CD8-positive, alpha-beta memory T cell (primary cell): ENCODE measurements around the gene GOLIM4. TPM values are rescaled to one million over a fixed set of nuclear protein-coding genes. Genes with fewer than 3 reads are reported as not detected.
"Not testable (repeated sequence)": the region's sequence is repeated elsewhere in the genome, so short reads cannot be mapped to it uniquely, and the experiment has no call there.

ENCODE experiments used
- CTCF ChIA-PET: fragments of 350-600 bp; sonication (Branson Sonifier 250); formaldehyde crosslinking; loops from one replicate; lab custom pipeline; 2021; ENCODE audit warnings: antibody characterized with exemption; lab: Charles Lee
- POLR2A ChIA-PET: fragments of 350-600 bp; sonication (Branson Sonifier 250); formaldehyde crosslinking; loops from one replicate; lab custom pipeline; 2021; ENCODE audit warnings: antibody characterized with exemption; lab: Charles Lee
- DNase-seq, 5 donors: peaks; one replicate each; pipeline versions ENCODE4 v3.0.0 to v3.0.0-alpha.2; 2020 to 2022; ENCODE audit warnings: mixed read lengths in 1 of 5
- H3K27ac ChIP-seq: one replicate; pipeline ENCODE4 v1.7.0; 2013; ENCODE audit warnings: low read depth, mild to moderate bottlenecking, low read length, moderate library complexity
- H3K27me3 ChIP-seq: 2 replicates; pipeline ENCODE4 v1.7.0; 2013; ENCODE audit warnings: low read length, mild to moderate bottlenecking; ENCODE audit not compliant: insufficient read depth, poor library complexity, severe bottlenecking
- H3K36me3 ChIP-seq: 2 replicates; pipeline ENCODE4 v1.7.0; 2013; ENCODE audit warnings: mild to moderate bottlenecking, low read length, moderate library complexity; ENCODE audit not compliant: insufficient read depth
- H3K4me1 ChIP-seq: 2 replicates; pipeline ENCODE4 v1.7.0; 2013; ENCODE audit warnings: mild to moderate bottlenecking, low read length, moderate library complexity; ENCODE audit not compliant: insufficient read depth
- H3K4me3 ChIP-seq: 2 replicates; pipeline ENCODE4 v1.7.0; 2013; ENCODE audit warnings: mild to moderate bottlenecking, low read length
- H3K9me3 ChIP-seq: 2 replicates; pipeline ENCODE4 v1.7.0; 2013; ENCODE audit warnings: mild to moderate bottlenecking, low read length
- H3K27ac Mint-ChIP-seq, 8 donors: one replicate each; pipeline ENCODE4 v1.8.0; 2020 to 2021; ENCODE audit warnings: mixed read lengths in 8 of 8, mild to moderate bottlenecking in 6 of 8, inconsistent platforms in 3 of 8, moderate library complexity in 3 of 8
- H3K27me3 Mint-ChIP-seq, 2 donors: one replicate each; pipeline ENCODE4 v1.8.0; 2020 to 2021; ENCODE audit warnings: mixed read lengths in 2 of 2, mild to moderate bottlenecking in 1 of 2, moderate library complexity in 1 of 2
- H3K36me3 Mint-ChIP-seq, 3 donors: one replicate each; pipeline ENCODE4 v1.8.0; 2020 to 2021; ENCODE audit warnings: mixed read lengths in 3 of 3, inconsistent platforms in 1 of 3, mild to moderate bottlenecking in 1 of 3
- H3K4me1 Mint-ChIP-seq, 3 donors: one replicate each; pipeline ENCODE4 v1.8.0; 2020 to 2021; ENCODE audit warnings: mixed read lengths in 3 of 3, inconsistent platforms in 1 of 3, mild to moderate bottlenecking in 1 of 3
- H3K4me3 Mint-ChIP-seq, 7 donors: one replicate each; pipeline ENCODE4 v1.8.0; 2020 to 2021; ENCODE audit warnings: mixed read lengths in 7 of 7, mild to moderate bottlenecking in 6 of 7, moderate library complexity in 4 of 7, inconsistent platforms in 2 of 7
- H3K9me3 Mint-ChIP-seq, 5 donors: one replicate each; pipeline ENCODE4 v1.8.0; 2020 to 2022; ENCODE audit warnings: mixed read lengths in 5 of 5, mild to moderate bottlenecking in 3 of 5, moderate library complexity in 2 of 5, inconsistent platforms in 1 of 5
- polyA plus RNA-seq: library from polyadenylated mRNA; unstranded; fragments of 300-500 nt; fragmentation: Illumina TruSeq; gene quantifications from one replicate; pipeline ENCODE4 v1.2.3, GENCODE V29; 2021
- total RNA-seq, 2 experiments: library from RNA; stranded (reverse); gene quantifications; one replicate each; pipeline ENCODE4 v1.2.3, GENCODE V29; 2021

The GOLIM4 gene
- total RNA-seq, result 1 to 10 TPM; 7.2 to 7.3 TPM
- polyA plus RNA-seq, result 1.3 TPM

- DNase-seq, result peak; percentile 5 to 50 (median 36)
- H3K4me1 Mint-ChIP-seq, result peaks cover 14 to 17% (median 15%) of the 10 kb centered on the region in 3 donors
- ChIA-PET POLR2A (no interaction called here), CTCF (no interaction called here)
- peak within 1 kb of the TSS in 7 of 8 donors; percentile 43 to 88 (median 65) for H3K27ac Mint-ChIP-seq
- Histone ChIP-seq H3K27me3 (peaks cover 5% of the 10 kb centered on the region), H3K9me3 (no peaks in the 10 kb centered on the region), H3K36me3 (no peaks in the 10 kb centered on the region), H3K4me1 (peaks cover 4% of the 10 kb centered on the region), H3K27ac (peak within 1 kb of the TSS; percentile 56), H3K4me3 (peak within 1 kb of the TSS; percentile 39)
- H3K27me3 Mint-ChIP-seq, result peaks cover 15 to 49% of the 10 kb centered on the region in 2 donors
- H3K4me3 Mint-ChIP-seq, result peak within 1 kb of the TSS; percentile 79 to 93 (median 92)
- H3K36me3 Mint-ChIP-seq, result no peaks in the 10 kb centered on the region
- peaks cover 0 to 2% (median 0%) of the 10 kb centered on the region in 5 donors for H3K9me3 Mint-ChIP-seq
Measured at GRCh38 chr3:168095611-168096209, at the start of gene GOLIM4. Gene GOLIM4 (minus strand): TSS chr3:168095924. CDS start chr3:168095285, 639 bp downstream.

GRCh38 chr3:168141405-168141998 lies 45.8 kb upstream of the GOLIM4 start:
- ChIA-PET CTCF (no interaction called here), POLR2A (no interaction called here)
- H3K36me3 Mint-ChIP-seq, result no peaks in the 10 kb centered on the region
- H3K27ac Mint-ChIP-seq, result no peak overlapping the region
- Histone ChIP-seq H3K9me3 (no peaks in the 10 kb centered on the region), H3K36me3 (no peaks in the 10 kb centered on the region), H3K4me3 (no peak overlapping the region), H3K4me1 (no peaks in the 10 kb centered on the region), H3K27me3 (no peaks in the 10 kb centered on the region), H3K27ac (no peak overlapping the region)
- peaks cover 0 to 4% (median 0%) of the 10 kb centered on the region in 5 donors for H3K9me3 Mint-ChIP-seq
- no peak overlapping the region for H3K4me3 Mint-ChIP-seq
- no peak for DNase-seq
- H3K4me1 Mint-ChIP-seq, result no peaks in the 10 kb centered on the region
- H3K27me3 Mint-ChIP-seq, result no peaks in the 10 kb centered on the region

GRCh38 chr3:168139947-168140346 lies 44.2 kb upstream of the GOLIM4 start:
- H3K27me3 Mint-ChIP-seq, result no peaks in the 10 kb centered on the region
- CTCF ChIA-PET, result no interaction called here
- no peaks in the 10 kb centered on the region for H3K36me3 Mint-ChIP-seq
- Histone ChIP-seq H3K36me3 (no peaks in the 10 kb centered on the region), H3K4me3 (no peak overlapping the region), H3K4me1 (no peaks in the 10 kb centered on the region), H3K27me3 (no peaks in the 10 kb centered on the region), H3K27ac (no peak overlapping the region), H3K9me3 (no peaks in the 10 kb centered on the region)
- POLR2A ChIA-PET, result no interaction called here
- H3K4me3 Mint-ChIP-seq, result no peak overlapping the region
- DNase-seq, result no peak
- H3K9me3 Mint-ChIP-seq, result peaks cover 0 to 4% (median 0%) of the 10 kb centered on the region in 5 donors
- H3K27ac Mint-ChIP-seq, result no peak overlapping the region
- no peaks in the 10 kb centered on the region for H3K4me1 Mint-ChIP-seq

GRCh38 chr3:168138421-168138820 lies 42.7 kb upstream of the GOLIM4 start:
- Mint-ChIP-seq H3K4me1 (no peaks in the 10 kb centered on the region), H3K27me3 (no peaks in the 10 kb centered on the region), H3K36me3 (no peaks in the 10 kb centered on the region), H3K9me3 (peaks cover 0 to 2% (median 0%) of the 10 kb centered on the region in 5 donors), H3K4me3 (no peak overlapping the region), H3K27ac (no peak overlapping the region)
- Histone ChIP-seq H3K27ac (no peak overlapping the region), H3K4me3 (no peak overlapping the region), H3K4me1 (no peaks in the 10 kb centered on the region), H3K27me3 (no peaks in the 10 kb centered on the region), H3K9me3 (no peaks in the 10 kb centered on the region), H3K36me3 (no peaks in the 10 kb centered on the region)
- no peak for DNase-seq
- ChIA-PET CTCF (no interaction called here), POLR2A (no interaction called here)

GRCh38 chr3:168134931-168135330 lies 39.2 kb upstream of the GOLIM4 start:
- Mint-ChIP-seq H3K4me3 (no peak overlapping the region), H3K4me1 (no peaks in the 10 kb centered on the region), H3K9me3 (peaks cover 0 to 3% (median 0%) of the 10 kb centered on the region in 5 donors), H3K36me3 (no peaks in the 10 kb centered on the region), H3K27ac (no peak overlapping the region), H3K27me3 (peaks cover 0 to 3% of the 10 kb centered on the region in 2 donors)
- ChIA-PET POLR2A (no interaction called here), CTCF (no interaction called here)
- Histone ChIP-seq H3K27me3 (no peaks in the 10 kb centered on the region), H3K36me3 (no peaks in the 10 kb centered on the region), H3K27ac (no peak overlapping the region), H3K9me3 (no peaks in the 10 kb centered on the region), H3K4me1 (no peaks in the 10 kb centered on the region), H3K4me3 (no peak overlapping the region)
- DNase-seq, result no peak

GRCh38 chr3:168130250-168130649 lies 34.5 kb upstream of the GOLIM4 start:
- H3K36me3 Mint-ChIP-seq, POLR2A ChIA-PET, H3K27me3 ChIP-seq, H3K9me3 ChIP-seq, CTCF ChIA-PET, H3K4me3 Mint-ChIP-seq, H3K4me1 Mint-ChIP-seq, H3K4me1 ChIP-seq, H3K4me3 ChIP-seq, H3K27ac Mint-ChIP-seq, H3K27ac ChIP-seq, DNase-seq, H3K36me3 ChIP-seq, H3K9me3 Mint-ChIP-seq: not testable (repeated sequence)
- H3K27me3 Mint-ChIP-seq, result peaks cover 8 to 13% of the 10 kb centered on the region in 2 donors

GRCh38 chr3:168128463-168128862 lies 32.7 kb upstream of the GOLIM4 start:
- H3K9me3 Mint-ChIP-seq, H3K36me3 ChIP-seq, H3K36me3 Mint-ChIP-seq, H3K4me1 Mint-ChIP-seq, H3K4me3 ChIP-seq, POLR2A ChIA-PET, H3K9me3 ChIP-seq, H3K27ac ChIP-seq, H3K27ac Mint-ChIP-seq, H3K4me3 Mint-ChIP-seq, H3K27me3 ChIP-seq, H3K4me1 ChIP-seq, DNase-seq: not testable (repeated sequence)
- CTCF ChIA-PET, result interaction anchor here (1.2 kb wide), 1 partner anchor 9 kb away, joined by 4 read pairs; no protein-coding TSS in a partner anchor
- peaks cover 8 to 13% of the 10 kb centered on the region in 2 donors for H3K27me3 Mint-ChIP-seq

- DNase-seq, result no peak
- Mint-ChIP-seq H3K9me3 (peaks cover 2 to 10% (median 7%) of the 10 kb centered on the region in 5 donors), H3K36me3 (no peaks in the 10 kb centered on the region), H3K4me1 (no peaks in the 10 kb centered on the region), H3K4me3 (no peak overlapping the region), H3K27me3 (peaks cover 8 to 13% of the 10 kb centered on the region in 2 donors), H3K27ac (no peak overlapping the region)
- Histone ChIP-seq H3K4me1 (no peaks in the 10 kb centered on the region), H3K36me3 (no peaks in the 10 kb centered on the region), H3K9me3 (no peaks in the 10 kb centered on the region), H3K27ac (no peak overlapping the region), H3K4me3 (no peak overlapping the region), H3K27me3 (no peaks in the 10 kb centered on the region)
- POLR2A ChIA-PET, result no interaction called here
- CTCF ChIA-PET, result interaction anchor here (1.2 kb wide), 1 partner anchor 10 kb away, joined by 4 read pairs; no protein-coding TSS in a partner anchor
Measured at GRCh38 chr3:168127466-168127865, 31.7 kb upstream of the GOLIM4 start.
